Nephron progenitor cell (in vitro differentiated cells): ENCODE results near the gene MSTN.
"Not testable (repeated sequence)": the region's sequence is repeated elsewhere in the genome, so short reads cannot be mapped to it uniquely, and the experiment has no call there.

Experiments used
- DNase-seq: peaks from one replicate; pipeline ENCODE4 v3.0.0; 2021
- H3K27ac Mint-ChIP-seq: 2 replicates; pipeline ENCODE4 v1.8.0; 2021; ENCODE audit warnings: mild to moderate bottlenecking, moderate library complexity, mixed read lengths
- H3K27me3 Mint-ChIP-seq: 2 replicates; pipeline ENCODE4 v1.8.0; 2021; ENCODE audit warnings: mild to moderate bottlenecking, low read depth, mixed read lengths; ENCODE audit not compliant: poor library complexity
- H3K36me3 Mint-ChIP-seq: 2 replicates; pipeline ENCODE4 v1.8.0; 2021; ENCODE audit warnings: low read depth, mixed read lengths
- H3K4me1 Mint-ChIP-seq: 2 replicates; pipeline ENCODE4 v1.8.0; 2021; ENCODE audit warnings: mixed read lengths
- H3K4me3 Mint-ChIP-seq: 2 replicates; pipeline ENCODE4 v1.8.0; 2021; ENCODE audit warnings: mild to moderate bottlenecking, moderate library complexity, mixed read lengths
- H3K9me3 Mint-ChIP-seq: 2 replicates; pipeline ENCODE4 v1.8.0; 2021; ENCODE audit warnings: mild to moderate bottlenecking, moderate library complexity, mixed read lengths
- CTCF ChIP-seq: fragments of 200-600 bp; sonication (generic); IDR thresholded peaks from 2 replicates; pipeline ENCODE4 v1.5.0; 2021; ENCODE audit warnings: antibody characterized with exemption

Gene MSTN

GRCh38 chr2:190050001-190050400, 12.5 kb downstream of the MSTN start:
- H3K27me3 Mint-ChIP-seq, result no peaks in the 10 kb centered on the region
- no peak for DNase-seq
- no peaks in the 10 kb centered on the region for H3K36me3 Mint-ChIP-seq
- no peak overlapping the region for H3K4me3 Mint-ChIP-seq
- H3K9me3 Mint-ChIP-seq, result no peaks in the 10 kb centered on the region
- H3K4me1 Mint-ChIP-seq, result no peaks in the 10 kb centered on the region
- no peak overlapping the region for H3K27ac Mint-ChIP-seq
- no peak for TF ChIP-seq CTCF

DNA sequence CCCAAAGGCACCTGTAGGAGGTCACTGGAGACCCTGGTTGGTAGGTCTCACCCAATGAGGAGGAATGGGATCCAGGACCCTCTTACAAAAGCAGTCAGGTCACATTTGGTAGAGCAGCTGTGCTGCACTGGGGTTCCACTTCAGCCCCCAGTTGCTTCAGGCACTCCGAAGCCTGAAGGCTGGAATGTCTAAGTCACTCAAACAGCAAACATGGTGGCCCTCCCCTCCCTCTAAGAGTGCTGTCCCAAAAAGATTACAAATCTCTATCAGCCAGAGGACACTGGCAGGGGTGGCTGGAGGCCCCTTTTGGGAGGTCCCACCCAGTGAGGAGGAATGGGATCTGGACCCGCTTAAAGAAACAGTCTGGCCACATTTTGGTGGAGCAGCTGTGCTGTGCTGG, 17.7 kb downstream of the MSTN start:
- TF ChIP-seq CTCF, result no peak
- no peaks in the 10 kb centered on the region for H3K4me1 Mint-ChIP-seq

GRCh38 chr2:190043441-190043840, 19.1 kb downstream of the MSTN start:
- Mint-ChIP-seq H3K9me3 (no peaks in the 10 kb centered on the region), H3K4me1 (no peaks in the 10 kb centered on the region), H3K36me3 (no peaks in the 10 kb centered on the region), H3K27me3 (peaks cover 15% of the 10 kb centered on the region), H3K27ac (no peak overlapping the region), H3K4me3 (no peak overlapping the region)
- DNase-seq, result no peak
- TF ChIP-seq CTCF, result no peak

More for the DNA sequence above, 17.7 kb downstream of the MSTN start:
- no peaks in the 10 kb centered on the region for H3K36me3 Mint-ChIP-seq
- no peak overlapping the region for H3K4me3 Mint-ChIP-seq
- H3K27me3 Mint-ChIP-seq, result peaks cover 4% of the 10 kb centered on the region
- no peaks in the 10 kb centered on the region for H3K9me3 Mint-ChIP-seq
- H3K27ac Mint-ChIP-seq, result no peak overlapping the region
- DNase-seq, result no peak

GRCh38 chr2:190036071-190036470, 26.5 kb downstream of the MSTN start:
- Mint-ChIP-seq H3K4me1 (peaks cover 15% of the 10 kb centered on the region), H3K4me3 (no peak overlapping the region), H3K27me3 (peaks cover 22% of the 10 kb centered on the region), H3K27ac (no peak overlapping the region), H3K36me3 (no peaks in the 10 kb centered on the region), H3K9me3 (no peaks in the 10 kb centered on the region)
- DNase-seq, result no peak
- TF ChIP-seq CTCF, result no peak

GRCh38 chr2:190034417-190034816, 28.1 kb downstream of the MSTN start:
- not testable (repeated sequence) for H3K27ac Mint-ChIP-seq, H3K36me3 Mint-ChIP-seq, DNase-seq, H3K4me3 Mint-ChIP-seq, H3K9me3 Mint-ChIP-seq
- H3K27me3 Mint-ChIP-seq, result peaks cover 22% of the 10 kb centered on the region
- H3K4me1 Mint-ChIP-seq, result peaks cover 21% of the 10 kb centered on the region

GRCh38 chr2:190031969-190032618, 30.4 kb downstream of the MSTN start:
- no peaks in the 10 kb centered on the region for H3K9me3 Mint-ChIP-seq
- DNase-seq, result no peak
- no peaks in the 10 kb centered on the region for H3K36me3 Mint-ChIP-seq
- H3K27ac Mint-ChIP-seq, result no peak overlapping the region
- peaks cover 11% of the 10 kb centered on the region for H3K27me3 Mint-ChIP-seq
- H3K4me3 Mint-ChIP-seq, result no peak overlapping the region
- H3K4me1 Mint-ChIP-seq, result peaks cover 21% of the 10 kb centered on the region
- no peak for TF ChIP-seq CTCF
